Nephron progenitor cell (in vitro differentiated cells): Measurements from ENCODE around the gene MEAK7.

Experiments used
- DNase-seq: peaks from one replicate; pipeline ENCODE4 v3.0.0; 2021
- H3K27ac Mint-ChIP-seq: 2 replicates; pipeline ENCODE4 v1.8.0; 2021; ENCODE audit warnings: mild to moderate bottlenecking, moderate library complexity, mixed read lengths
- H3K27me3 Mint-ChIP-seq: 2 replicates; pipeline ENCODE4 v1.8.0; 2021; ENCODE audit warnings: mild to moderate bottlenecking, low read depth, mixed read lengths; ENCODE audit not compliant: poor library complexity
- H3K36me3 Mint-ChIP-seq: 2 replicates; pipeline ENCODE4 v1.8.0; 2021; ENCODE audit warnings: low read depth, mixed read lengths
- H3K4me1 Mint-ChIP-seq: 2 replicates; pipeline ENCODE4 v1.8.0; 2021; ENCODE audit warnings: mixed read lengths
- H3K4me3 Mint-ChIP-seq: 2 replicates; pipeline ENCODE4 v1.8.0; 2021; ENCODE audit warnings: mild to moderate bottlenecking, moderate library complexity, mixed read lengths
- H3K9me3 Mint-ChIP-seq: 2 replicates; pipeline ENCODE4 v1.8.0; 2021; ENCODE audit warnings: mild to moderate bottlenecking, moderate library complexity, mixed read lengths
- TF ChIP-seq, protein P1 (sequence below): fragments of 200-600 bp; sonication (generic); IDR thresholded peaks from 2 replicates; pipeline ENCODE4 v1.5.0; 2021; ENCODE audit warnings: antibody characterized with exemption

MEAK7 gene

DNA sequence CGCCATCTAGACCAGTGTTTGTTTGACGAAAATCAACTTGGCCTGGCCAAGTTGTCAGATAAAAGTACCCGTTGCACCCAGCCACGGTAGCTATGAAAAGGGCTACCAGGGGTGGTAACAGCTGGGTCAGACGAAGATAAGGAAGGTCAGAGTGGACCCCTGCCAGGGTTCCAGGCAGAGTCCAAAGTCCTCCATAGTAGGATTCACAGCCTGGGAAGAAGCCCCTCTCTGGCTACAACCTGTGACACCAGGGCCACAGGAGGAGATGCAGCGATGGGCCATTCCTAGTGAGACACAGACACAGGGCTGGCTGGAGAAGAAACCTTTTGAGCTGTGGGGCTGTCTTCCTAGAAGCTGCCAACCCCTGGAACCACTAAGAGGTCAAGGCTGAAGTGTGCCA lies 39.3 kb downstream of the MEAK7 start:
- Mint-ChIP-seq H3K4me1 (peaks cover 17% of the 10 kb centered on the region), H3K4me3 (no peak overlapping the region), H3K9me3 (peaks cover 29% of the 10 kb centered on the region), H3K27me3 (peaks cover 3% of the 10 kb centered on the region), H3K27ac (no peak overlapping the region), H3K36me3 (peaks cover 57% of the 10 kb centered on the region)
- TF ChIP-seq, protein P1, sequence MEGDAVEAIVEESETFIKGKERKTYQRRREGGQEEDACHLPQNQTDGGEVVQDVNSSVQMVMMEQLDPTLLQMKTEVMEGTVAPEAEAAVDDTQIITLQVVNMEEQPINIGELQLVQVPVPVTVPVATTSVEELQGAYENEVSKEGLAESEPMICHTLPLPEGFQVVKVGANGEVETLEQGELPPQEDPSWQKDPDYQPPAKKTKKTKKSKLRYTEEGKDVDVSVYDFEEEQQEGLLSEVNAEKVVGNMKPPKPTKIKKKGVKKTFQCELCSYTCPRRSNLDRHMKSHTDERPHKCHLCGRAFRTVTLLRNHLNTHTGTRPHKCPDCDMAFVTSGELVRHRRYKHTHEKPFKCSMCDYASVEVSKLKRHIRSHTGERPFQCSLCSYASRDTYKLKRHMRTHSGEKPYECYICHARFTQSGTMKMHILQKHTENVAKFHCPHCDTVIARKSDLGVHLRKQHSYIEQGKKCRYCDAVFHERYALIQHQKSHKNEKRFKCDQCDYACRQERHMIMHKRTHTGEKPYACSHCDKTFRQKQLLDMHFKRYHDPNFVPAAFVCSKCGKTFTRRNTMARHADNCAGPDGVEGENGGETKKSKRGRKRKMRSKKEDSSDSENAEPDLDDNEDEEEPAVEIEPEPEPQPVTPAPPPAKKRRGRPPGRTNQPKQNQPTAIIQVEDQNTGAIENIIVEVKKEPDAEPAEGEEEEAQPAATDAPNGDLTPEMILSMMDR = no peak
- no peak for DNase-seq

DNA sequence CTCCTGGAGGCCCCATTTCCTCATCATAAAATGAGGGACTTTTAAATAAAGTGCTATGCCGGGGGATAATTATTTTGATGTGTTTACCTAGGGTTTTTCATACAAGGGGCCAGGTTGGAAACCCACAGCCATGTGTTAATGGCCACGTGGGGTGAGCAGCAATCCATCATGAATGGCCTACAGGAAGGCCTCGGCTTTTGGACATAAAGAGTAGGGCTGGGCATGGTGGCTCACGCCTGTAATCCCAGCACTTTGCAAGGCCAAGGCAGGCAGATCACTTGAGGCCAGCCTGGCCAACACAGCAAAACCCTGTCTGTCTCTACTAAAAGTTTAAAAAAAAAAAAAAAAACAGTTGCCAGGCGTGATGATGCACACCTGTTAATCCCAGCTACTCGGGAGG lies 40.3 kb downstream of the MEAK7 start:
- Mint-ChIP-seq H3K27me3 (peaks cover 3% of the 10 kb centered on the region), H3K27ac (no peak overlapping the region), H3K36me3 (peaks cover 57% of the 10 kb centered on the region), H3K9me3 (peaks cover 30% of the 10 kb centered on the region), H3K4me3 (no peak overlapping the region), H3K4me1 (peaks cover 17% of the 10 kb centered on the region)
- TF ChIP-seq, protein P1 = no peak
- DNase-seq = no peak

DNA sequence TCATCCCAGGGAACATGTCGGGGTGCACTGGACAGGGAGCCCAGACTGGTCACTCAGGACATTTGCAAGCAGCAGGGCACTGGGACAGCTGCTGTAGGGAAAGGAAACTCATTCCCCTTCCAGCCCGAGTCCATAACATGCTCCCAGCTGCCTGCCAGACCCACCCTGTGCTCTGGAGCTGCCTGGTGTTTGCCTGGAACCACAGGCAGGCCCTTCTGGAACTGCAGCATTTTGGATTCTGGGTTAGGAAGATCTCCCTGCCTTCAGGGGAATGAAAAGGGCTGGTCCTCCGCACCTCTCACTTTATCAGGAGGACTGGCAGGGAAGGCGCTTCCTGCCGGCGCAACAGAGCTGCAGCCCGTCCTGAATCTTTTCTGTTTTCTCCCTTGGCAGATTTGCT lies 41.2 kb downstream of the MEAK7 start:
- peaks cover 3% of the 10 kb centered on the region for H3K27me3 Mint-ChIP-seq
- peak overlapping the region; percentile 77 for H3K27ac Mint-ChIP-seq
- peaks cover 17% of the 10 kb centered on the region for H3K4me1 Mint-ChIP-seq
- DNase-seq = no peak
- H3K4me3 Mint-ChIP-seq = no peak overlapping the region
- peaks cover 49% of the 10 kb centered on the region for H3K36me3 Mint-ChIP-seq
- peaks cover 35% of the 10 kb centered on the region for H3K9me3 Mint-ChIP-seq
- TF ChIP-seq, protein P1 = no peak

- Mint-ChIP-seq H3K27ac (peak overlapping the region; percentile 96), H3K9me3 (peaks cover 28% of the 10 kb centered on the region), H3K27me3 (peaks cover 3% of the 10 kb centered on the region), H3K4me1 (peaks cover 17% of the 10 kb centered on the region), H3K4me3 (no peak overlapping the region), H3K36me3 (peaks cover 42% of the 10 kb centered on the region)
- DNase-seq = no peak
- TF ChIP-seq, protein P1 = no peak
These were observed 41.9 kb downstream of the MEAK7 start for GRCh38 chr16:84462296-84463210.

- H3K27ac Mint-ChIP-seq = peak overlapping the region; percentile 96
- H3K36me3 Mint-ChIP-seq = peaks cover 33% of the 10 kb centered on the region
- DNase-seq = no peak
- TF ChIP-seq, protein P1 = no peak
- peaks cover 19% of the 10 kb centered on the region for H3K9me3 Mint-ChIP-seq
- H3K4me1 Mint-ChIP-seq = peaks cover 17% of the 10 kb centered on the region
- H3K27me3 Mint-ChIP-seq = peaks cover 3% of the 10 kb centered on the region
- H3K4me3 Mint-ChIP-seq = no peak overlapping the region
These were observed 42.8 kb downstream of the MEAK7 start for GRCh38 chr16:84461413-84462295.
